Measurements from ENCODE around the gene CNTN1.

DNA sequence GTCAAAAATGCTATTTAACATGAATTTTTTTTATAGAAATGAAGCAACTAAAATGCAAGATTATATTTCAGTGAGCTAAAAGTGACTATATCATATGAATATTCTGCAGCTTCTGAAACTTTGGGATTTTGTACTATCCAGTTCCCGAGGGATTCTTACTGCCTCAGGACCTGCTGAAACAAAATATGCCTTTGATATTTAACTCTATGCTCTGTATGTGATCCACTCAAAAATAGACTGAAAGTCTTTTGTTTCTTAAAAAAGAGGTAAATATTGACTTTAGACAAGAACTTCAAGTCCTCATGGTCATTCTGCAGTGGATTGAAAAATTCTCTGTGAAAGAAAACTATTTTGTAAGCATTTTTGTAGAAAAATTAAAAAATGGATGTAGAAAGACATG is 22.4 kb downstream of the CNTN1 start:
- TF ChIP-seq, protein P1, sequence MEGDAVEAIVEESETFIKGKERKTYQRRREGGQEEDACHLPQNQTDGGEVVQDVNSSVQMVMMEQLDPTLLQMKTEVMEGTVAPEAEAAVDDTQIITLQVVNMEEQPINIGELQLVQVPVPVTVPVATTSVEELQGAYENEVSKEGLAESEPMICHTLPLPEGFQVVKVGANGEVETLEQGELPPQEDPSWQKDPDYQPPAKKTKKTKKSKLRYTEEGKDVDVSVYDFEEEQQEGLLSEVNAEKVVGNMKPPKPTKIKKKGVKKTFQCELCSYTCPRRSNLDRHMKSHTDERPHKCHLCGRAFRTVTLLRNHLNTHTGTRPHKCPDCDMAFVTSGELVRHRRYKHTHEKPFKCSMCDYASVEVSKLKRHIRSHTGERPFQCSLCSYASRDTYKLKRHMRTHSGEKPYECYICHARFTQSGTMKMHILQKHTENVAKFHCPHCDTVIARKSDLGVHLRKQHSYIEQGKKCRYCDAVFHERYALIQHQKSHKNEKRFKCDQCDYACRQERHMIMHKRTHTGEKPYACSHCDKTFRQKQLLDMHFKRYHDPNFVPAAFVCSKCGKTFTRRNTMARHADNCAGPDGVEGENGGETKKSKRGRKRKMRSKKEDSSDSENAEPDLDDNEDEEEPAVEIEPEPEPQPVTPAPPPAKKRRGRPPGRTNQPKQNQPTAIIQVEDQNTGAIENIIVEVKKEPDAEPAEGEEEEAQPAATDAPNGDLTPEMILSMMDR (IDR thresholded peaks at IDR 0.05) = no peak
- TF ChIP-seq POLR2AphosphoS5 (IDR thresholded peaks at IDR 0.05) (no peak), POLR2A (IDR thresholded peaks at IDR 0.05) (no peak)

Data from prostate gland (tissue), 2 donors.